Spleen (tissue), 7 donors: ENCODE measurements around the gene ITPR1.

ENCODE experiments used
- CTCF ChIP-seq, 11 experiments: fragments of 200-600 bp in 7 of 11; fragments of 450-650 bp in 4 of 11; sonication (generic) in 4 of 11; IDR thresholded peaks in 8 of 11; conservative IDR thresholded peaks in 3 of 11; 1 replicate in 7 of 11; 2 replicates in 4 of 11; pipeline versions ENCODE4 v1.4.0 to v1.8.0; 2016 to 2021; ENCODE audit warnings: antibody characterized with exemption in 11 of 11, inconsistent platforms in 4 of 11, mild to moderate bottlenecking in 1 of 11
- POLR2A ChIP-seq, 3 donors: fragments of 450-650 bp; IDR thresholded peaks; one replicate each; pipeline ENCODE4 v1.5.1; 2017; ENCODE audit warnings: antibody characterized with exemption in 3 of 3, mild to moderate bottlenecking in 1 of 3
- POLR2AphosphoS5 ChIP-seq, 3 donors: sonication (generic); formaldehyde crosslinking; IDR thresholded peaks; one replicate each; pipeline ENCODE4 v1.5.1; 2017; ENCODE audit warnings: antibody characterized with exemption in 3 of 3
- donor health status: DM: no; HTN: no; CAD: no; lungs with moderate emphysema.
- donor health status: DM: no; HTN: no; CAD: no.
- donor health status: DM: no; HTN: no; CAD: no.

DNA sequence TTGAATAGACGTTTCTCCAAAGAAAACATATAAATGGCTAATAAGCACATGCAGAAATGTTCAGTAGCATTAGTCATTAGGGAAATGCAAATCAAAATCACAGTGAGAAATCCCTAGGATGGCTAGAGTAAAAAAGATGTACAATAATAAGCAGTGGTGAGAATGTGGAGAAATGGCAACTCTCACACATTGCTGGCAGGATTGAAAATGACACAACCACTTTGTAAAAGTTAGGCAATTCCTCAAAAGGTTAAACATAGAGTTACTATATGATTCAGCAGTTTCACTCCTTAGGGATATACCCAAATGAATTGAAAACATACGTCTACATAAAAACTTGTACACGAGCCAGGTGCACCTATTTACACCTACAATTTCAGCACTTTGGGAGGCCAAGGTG, 108.7 kb downstream of the ITPR1 start:
- TF ChIP-seq CTCF (IDR thresholded peaks at IDR 0.05 in 8 of 11, conservative IDR thresholded peaks at IDR 0.05 in 3 of 11) (no peak), POLR2A (IDR thresholded peaks at IDR 0.05) (no peak), POLR2AphosphoS5 (IDR thresholded peaks at IDR 0.05) (no peak)
